Sigmoid colon (tissue), 7 donors: ENCODE results near the gene CEP57. TPM values are rescaled to one million over a fixed set of nuclear protein-coding genes. Genes with fewer than 3 reads are reported as not detected.

Experiments
- DNase-seq: peaks from one replicate; pipeline ENCODE4 v3.0.0-alpha.2; 2019
- H3K27ac ChIP-seq, 4 donors: fragments of 200-600 bp; sonication (generic); one replicate each; pipeline ENCODE4 v1.5.1; 2016 to 2019; ENCODE audit warnings: mild to moderate bottlenecking in 1 of 4
- H3K27me3 ChIP-seq, 3 donors: fragments of 200-600 bp; sonication (generic); one replicate each; pipeline ENCODE4 v1.5.1; 2019; ENCODE audit warnings: mild to moderate bottlenecking in 1 of 3
- H3K36me3 ChIP-seq, 4 donors: fragments of 200-600 bp; sonication (generic); one replicate each; pipeline ENCODE4 v1.5.1; 2016 to 2019
- H3K4me1 ChIP-seq, 4 donors: fragments of 200-600 bp; sonication (generic); one replicate each; pipeline ENCODE4 v1.5.1; 2017 to 2019
- H3K4me3 ChIP-seq, 4 donors: fragments of 200-600 bp; sonication (generic); one replicate each; pipeline ENCODE4 v1.5.1; 2017 to 2019; ENCODE audit warnings: mild to moderate bottlenecking in 2 of 4, moderate library complexity in 1 of 4
- H3K9me3 ChIP-seq, 4 donors: fragments of 200-600 bp in 3 of 4; sonication (generic) in 3 of 4; one replicate each; pipeline versions ENCODE4 v1.5.1 to v1.6.1; 2013 to 2019
- CTCF ChIP-seq, 4 experiments: fragments of 450-650 bp in 3 of 4; fragments of 200-600 bp in 1 of 4; IDR thresholded peaks; one replicate each; pipeline ENCODE4 v1.5.1; 2016 to 2019; ENCODE audit warnings: antibody characterized with exemption in 4 of 4, mild to moderate bottlenecking in 3 of 4, moderate library complexity in 2 of 4
- EP300 ChIP-seq, 4 donors: sonication (generic); formaldehyde crosslinking; IDR thresholded peaks; one replicate each; pipeline ENCODE4 v1.6.1; 2017; ENCODE audit warnings: antibody characterized with exemption in 4 of 4
- POLR2A ChIP-seq, 2 donors: fragments of 450-650 bp; IDR thresholded peaks; one replicate each; pipeline ENCODE4 v1.6.1; 2016; ENCODE audit warnings: antibody characterized with exemption in 2 of 2, mild to moderate bottlenecking in 2 of 2, moderate library complexity in 2 of 2
- POLR2AphosphoS5 ChIP-seq, 4 donors: sonication (generic); formaldehyde crosslinking; IDR thresholded peaks; one replicate each; pipeline ENCODE4 v1.6.1; 2017; ENCODE audit warnings: antibody characterized with exemption in 4 of 4
- WGBS, 2 donors: extraction: QIAGEN DNeasy Blood & Tissue Kit; methylation state at CpG; one replicate each; pipeline ENCODE4 v1.1.7; 2013; 5-methylcytosine and 5-hydroxymethylcytosine counted together
- intact Hi-C: fragments of 100-400 bp; cut with DNase I; formaldehyde crosslinking; loops from one replicate; pipeline ENCODE4 v1.15.1; 2023
- polyA plus RNA-seq, 3 donors: library from polyadenylated mRNA; stranded (reverse); fragments of 200-250 nt; gene quantifications; one replicate each; pipeline ENCODE4 v1.2.3, GENCODE V29; 2013
- total RNA-seq, 4 donors: library from RNA; depleted of rRNA; stranded (reverse); fragments of >200 nt; gene quantifications; one replicate each; pipeline ENCODE4 v1.1.0, GENCODE V29; 2016
- donor health status: healthy with polysubstance abuse.
- donor health status: Bipolar disorder and iron deficiency.
- donor health status: healthy.

CEP57 gene
- total and polyA plus RNA-seq, 7 donors: 15.0 to 71.3 (median 35.8) TPM

DNA sequence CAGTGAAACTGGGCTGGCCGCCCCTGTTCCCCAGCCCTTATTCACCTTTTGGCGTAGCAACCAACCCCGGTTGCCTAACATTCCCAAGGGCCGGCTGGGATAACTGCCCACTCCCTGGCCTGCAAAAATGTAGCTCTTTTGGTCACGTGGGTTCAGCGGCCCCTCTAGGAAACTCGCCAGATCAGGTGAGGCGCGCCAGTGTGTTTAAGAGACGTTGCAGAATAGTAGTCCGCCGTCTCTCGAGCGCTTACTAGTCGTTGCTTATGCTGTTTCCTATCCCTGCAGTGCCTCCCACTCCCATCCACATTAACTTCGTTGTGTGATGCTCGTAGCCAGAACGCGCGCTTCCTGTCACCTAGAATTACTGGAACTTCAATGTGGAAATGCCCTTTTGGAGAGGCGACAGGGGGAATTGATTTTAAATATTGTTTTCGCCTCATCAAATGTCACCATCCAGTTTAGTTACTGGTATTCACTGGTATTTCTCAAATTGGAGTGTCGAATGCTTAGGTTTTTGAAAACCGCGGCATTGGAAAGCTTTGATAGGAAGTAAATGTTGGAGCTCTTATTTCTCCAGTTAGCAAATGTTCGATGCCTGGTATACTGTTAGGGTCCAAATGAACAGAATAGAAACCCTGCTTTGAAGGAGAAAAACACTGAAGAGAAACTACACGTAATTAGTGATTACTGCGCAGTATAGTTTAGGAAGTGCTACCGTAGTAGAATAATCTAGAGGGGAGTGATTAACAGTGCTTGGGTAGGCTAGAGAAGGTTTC lies 823 bp downstream of the CEP57 start:
- peak overlapping the region; percentile 70 to 91 (median 88) for H3K4me3 ChIP-seq
- intact Hi-C loops: loop anchor here (5.0 kb wide), 1 partner anchor 601 kb away; the partner anchor contains the start of gene JRKL
- no peaks in the 10 kb centered on the region for H3K27me3 ChIP-seq
- TF ChIP-seq POLR2AphosphoS5 (IDR thresholded peaks at IDR 0.05) (peak in 2 of 4 donors; percentile 14 to 41), CTCF (IDR thresholded peaks at IDR 0.05) (no peak)
- peak overlapping the region; percentile 96 to 99 (median 98) for H3K27ac ChIP-seq
- H3K4me1 ChIP-seq: peaks cover 0 to 28% (median 22%) of the 10 kb centered on the region in 4 donors
- peaks cover 0 to 16% (median 5%) of the 10 kb centered on the region in 4 donors for H3K36me3 ChIP-seq
- no peaks in the 10 kb centered on the region for H3K9me3 ChIP-seq
- peak; percentile 87 for DNase-seq
- whole genome bisulfite sequencing, 2 donors: 1 to 3% methylated on average over 29 of the region's 29 CpGs

GRCh38 chr11:95791709-95792033 lies 1.4 kb downstream of the CEP57 start:
- TF ChIP-seq POLR2AphosphoS5 (IDR thresholded peaks at IDR 0.05): no peak
- no peak for TF ChIP-seq CTCF (IDR thresholded peaks at IDR 0.05)
- no peak for TF ChIP-seq POLR2A (IDR thresholded peaks at IDR 0.05)
- TF ChIP-seq EP300 (IDR thresholded peaks at IDR 0.05): no peak

GRCh38 chr11:95792200-95792599 lies 1.9 kb downstream of the CEP57 start:
- Histone ChIP-seq H3K27me3 (no peaks in the 10 kb centered on the region), H3K36me3 (peaks cover 0 to 5% (median 2%) of the 10 kb centered on the region in 4 donors), H3K9me3 (no peaks in the 10 kb centered on the region), H3K4me3 (peak overlapping the region in 1 of 4 donors; percentile 88), H3K4me1 (peaks cover 0 to 28% (median 22%) of the 10 kb centered on the region in 4 donors), H3K27ac (no peak overlapping the region)
- DNase-seq: no peak
- intact Hi-C loops: loop anchor here (5.0 kb wide), 1 partner anchor 600 kb away; the partner anchor contains the start of gene JRKL
- TF ChIP-seq EP300 (IDR thresholded peaks at IDR 0.05) (no peak), POLR2AphosphoS5 (IDR thresholded peaks at IDR 0.05) (no peak), POLR2A (IDR thresholded peaks at IDR 0.05) (no peak), CTCF (IDR thresholded peaks at IDR 0.05) (no peak)
- 75 to 89% methylated on average over 8 of the region's 8 CpGs for WGBS, 2 donors

More at GRCh38 chr11:95791709-95792033, 1.4 kb downstream of the CEP57 start:
- Histone ChIP-seq H3K9me3 (no peaks in the 10 kb centered on the region), H3K27me3 (no peaks in the 10 kb centered on the region), H3K4me1 (peaks cover 0 to 28% (median 22%) of the 10 kb centered on the region in 4 donors), H3K27ac (no peak overlapping the region), H3K36me3 (peaks cover 0 to 11% (median 4%) of the 10 kb centered on the region in 4 donors), H3K4me3 (peak overlapping the region in 2 of 4 donors; percentile 70 to 88)
- 21 to 45% methylated on average over 8 of the region's 8 CpGs for WGBS, 2 donors
- intact Hi-C loops: loop anchor here (5.0 kb wide), 1 partner anchor 601 kb away; the partner anchor contains the start of gene JRKL
- DNase-seq: no peak

DNA sequence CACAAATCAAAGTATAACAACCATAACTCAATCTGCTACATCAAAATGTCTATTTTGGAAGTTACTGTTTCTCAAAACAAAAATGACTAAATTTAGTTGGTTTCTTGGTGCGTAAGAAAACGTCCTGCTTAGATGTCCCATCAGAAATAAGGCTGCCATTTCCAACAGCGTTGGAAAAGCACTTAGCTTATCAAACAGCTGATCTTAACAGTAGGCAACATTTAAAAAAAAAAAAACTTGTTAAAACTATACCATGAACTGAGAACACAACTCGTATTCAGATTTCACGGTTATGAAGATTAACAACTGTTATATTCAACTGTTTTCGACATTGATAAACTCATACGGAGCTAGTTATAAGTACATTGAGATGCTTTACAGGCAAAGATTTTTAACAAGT lies 2.4 kb downstream of the CEP57 start:
- Histone ChIP-seq H3K9me3 (no peaks in the 10 kb centered on the region), H3K27ac (no peak overlapping the region), H3K27me3 (no peaks in the 10 kb centered on the region), H3K4me3 (no peak overlapping the region), H3K4me1 (peaks cover 0 to 27% (median 22%) of the 10 kb centered on the region in 4 donors), H3K36me3 (peaks cover 0 to under 1% (median 0%) of the 10 kb centered on the region in 4 donors)
- no peak for TF ChIP-seq POLR2AphosphoS5 (IDR thresholded peaks at IDR 0.05)
- no peak for TF ChIP-seq CTCF (IDR thresholded peaks at IDR 0.05)
- no peak for TF ChIP-seq POLR2A (IDR thresholded peaks at IDR 0.05)
- TF ChIP-seq EP300 (IDR thresholded peaks at IDR 0.05): no peak
- 93 to 95% methylated on average over 7 of the region's 7 CpGs for WGBS, 2 donors
- DNase-seq: no peak
- intact Hi-C loops: loop anchor here (5.0 kb wide), 1 partner anchor 600 kb away; the partner anchor contains the start of gene JRKL
